Omental fat pad (tissue), 4 donors: ENCODE results near the gene ADGRE3. TPM values are rescaled to one million over a fixed set of nuclear protein-coding genes. Genes with fewer than 3 reads are reported as not detected.

Source experiments
- ATAC-seq: fragments of 150-250 bp; one replicate; pipeline ENCODE4 v1.9.1; 2016; ENCODE audit warnings: mild to moderate bottlenecking, moderate library complexity; ENCODE audit not compliant: low FRiP score
- DNase-seq: peaks from one replicate; pipeline ENCODE4 v3.0.0-alpha.2; 2019; ENCODE audit warnings: low spot score
- total RNA-seq, 4 donors: library from RNA; depleted of rRNA; stranded (reverse); fragments of >200 nt; gene quantifications; one replicate each; pipeline ENCODE4 v1.1.0, GENCODE V29; 2016
- TF ChIP-seq, protein P1 (sequence below), 3 donors: fragments of 450-650 bp; IDR thresholded peaks; one replicate each; pipeline ENCODE4 v1.5.1; 2016 to 2017; ENCODE audit warnings: antibody characterized with exemption in 3 of 3, mild to moderate bottlenecking in 3 of 3, moderate library complexity in 2 of 3

The ADGRE3 gene
- total RNA-seq, 4 donors from 2014 or later: 0.24 to 7.1 TPM; not detected in 2

DNA sequence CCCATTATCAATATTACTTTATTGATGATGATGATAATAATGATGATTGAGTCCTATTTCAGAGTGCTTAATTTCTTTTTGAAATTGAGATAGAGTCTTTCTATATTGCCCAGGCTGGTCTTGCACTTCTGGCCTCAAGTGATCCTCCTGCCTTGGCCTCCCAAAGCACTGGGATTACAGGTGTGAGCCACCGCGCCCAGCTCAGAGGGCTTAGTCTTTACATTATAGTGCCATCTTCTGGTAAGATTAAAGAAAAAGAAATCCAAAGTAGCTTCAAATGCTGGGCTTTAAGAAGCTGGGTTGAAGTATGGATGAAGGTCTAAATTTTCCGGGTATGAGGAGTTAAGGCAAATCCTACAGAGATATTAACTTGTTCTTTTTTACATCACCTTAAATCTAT is 11.8 kb upstream of the ADGRE3 start:
- ATAC-seq (no peak), DNase-seq (no peak)
- TF ChIP-seq, protein P1, sequence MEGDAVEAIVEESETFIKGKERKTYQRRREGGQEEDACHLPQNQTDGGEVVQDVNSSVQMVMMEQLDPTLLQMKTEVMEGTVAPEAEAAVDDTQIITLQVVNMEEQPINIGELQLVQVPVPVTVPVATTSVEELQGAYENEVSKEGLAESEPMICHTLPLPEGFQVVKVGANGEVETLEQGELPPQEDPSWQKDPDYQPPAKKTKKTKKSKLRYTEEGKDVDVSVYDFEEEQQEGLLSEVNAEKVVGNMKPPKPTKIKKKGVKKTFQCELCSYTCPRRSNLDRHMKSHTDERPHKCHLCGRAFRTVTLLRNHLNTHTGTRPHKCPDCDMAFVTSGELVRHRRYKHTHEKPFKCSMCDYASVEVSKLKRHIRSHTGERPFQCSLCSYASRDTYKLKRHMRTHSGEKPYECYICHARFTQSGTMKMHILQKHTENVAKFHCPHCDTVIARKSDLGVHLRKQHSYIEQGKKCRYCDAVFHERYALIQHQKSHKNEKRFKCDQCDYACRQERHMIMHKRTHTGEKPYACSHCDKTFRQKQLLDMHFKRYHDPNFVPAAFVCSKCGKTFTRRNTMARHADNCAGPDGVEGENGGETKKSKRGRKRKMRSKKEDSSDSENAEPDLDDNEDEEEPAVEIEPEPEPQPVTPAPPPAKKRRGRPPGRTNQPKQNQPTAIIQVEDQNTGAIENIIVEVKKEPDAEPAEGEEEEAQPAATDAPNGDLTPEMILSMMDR (IDR thresholded peaks at IDR 0.05): no peak

GRCh38 chr19:14683439-14683838 is 8.8 kb upstream of the ADGRE3 start:
- no peak for ATAC-seq
- TF ChIP-seq, protein P1 (IDR thresholded peaks at IDR 0.05): no peak
- DNase-seq: no peak

DNA sequence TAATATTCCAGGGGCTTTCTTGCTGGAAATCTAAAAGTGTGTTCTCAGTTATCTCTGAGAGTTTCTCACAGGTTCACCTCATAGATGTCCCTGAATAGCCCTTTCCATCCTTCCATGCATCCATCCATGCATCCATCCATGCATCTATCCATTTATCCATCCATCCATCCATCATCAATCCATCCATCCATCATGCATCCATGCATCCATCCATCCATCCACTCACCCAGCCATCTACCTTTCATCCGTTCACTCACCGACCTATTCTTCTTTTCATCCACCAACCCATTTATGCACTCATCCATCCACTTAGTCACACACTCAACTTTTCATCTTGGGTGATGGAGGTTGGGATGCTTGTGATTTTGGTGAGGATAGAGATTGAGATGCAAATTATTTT is 7.4 kb upstream of the ADGRE3 start:
- ATAC-seq (no peak), DNase-seq (no peak)
- TF ChIP-seq, protein P1 (IDR thresholded peaks at IDR 0.05): no peak

GRCh38 chr19:14678199-14678598 is 3.6 kb upstream of the ADGRE3 start:
- no peak for DNase-seq
- no peak for ATAC-seq
- TF ChIP-seq, protein P1 (IDR thresholded peaks at IDR 0.05): no peak

- no peak for DNase-seq
- ATAC-seq: no peak
- TF ChIP-seq, protein P1 (IDR thresholded peaks at IDR 0.05): no peak
Observed at GRCh38 chr19:14677464-14677863, 2.8 kb upstream of the ADGRE3 start.

GRCh38 chr19:14676762-14677161 is 2.1 kb upstream of the ADGRE3 start:
- TF ChIP-seq, protein P1 (IDR thresholded peaks at IDR 0.05): no peak
- DNase-seq (no peak), ATAC-seq (no peak)

GRCh38 chr19:14673088-14673487 is 1.6 kb downstream of the ADGRE3 start:
- ATAC-seq: no peak
- no peak for DNase-seq
- TF ChIP-seq, protein P1 (IDR thresholded peaks at IDR 0.05): no peak
